ENCODE measurements around the gene MBD5. TPM values are rescaled to one million over a fixed set of nuclear protein-coding genes. Genes with fewer than 3 reads are reported as not detected.
A peak's percentile ranks its signal among the peaks of the same experiment; 100 is the strongest.
"Not testable (repeated sequence)": the region's sequence is repeated elsewhere in the genome, so short reads cannot be mapped to it uniquely, and the experiment has no call there.

Gene MBD5
- polyA plus RNA-seq (ENCODE audit: insufficient read length in 3 of 3) = 10 to 100 TPM; 54.2 to 57.0 (median 56.7) TPM

DNA sequence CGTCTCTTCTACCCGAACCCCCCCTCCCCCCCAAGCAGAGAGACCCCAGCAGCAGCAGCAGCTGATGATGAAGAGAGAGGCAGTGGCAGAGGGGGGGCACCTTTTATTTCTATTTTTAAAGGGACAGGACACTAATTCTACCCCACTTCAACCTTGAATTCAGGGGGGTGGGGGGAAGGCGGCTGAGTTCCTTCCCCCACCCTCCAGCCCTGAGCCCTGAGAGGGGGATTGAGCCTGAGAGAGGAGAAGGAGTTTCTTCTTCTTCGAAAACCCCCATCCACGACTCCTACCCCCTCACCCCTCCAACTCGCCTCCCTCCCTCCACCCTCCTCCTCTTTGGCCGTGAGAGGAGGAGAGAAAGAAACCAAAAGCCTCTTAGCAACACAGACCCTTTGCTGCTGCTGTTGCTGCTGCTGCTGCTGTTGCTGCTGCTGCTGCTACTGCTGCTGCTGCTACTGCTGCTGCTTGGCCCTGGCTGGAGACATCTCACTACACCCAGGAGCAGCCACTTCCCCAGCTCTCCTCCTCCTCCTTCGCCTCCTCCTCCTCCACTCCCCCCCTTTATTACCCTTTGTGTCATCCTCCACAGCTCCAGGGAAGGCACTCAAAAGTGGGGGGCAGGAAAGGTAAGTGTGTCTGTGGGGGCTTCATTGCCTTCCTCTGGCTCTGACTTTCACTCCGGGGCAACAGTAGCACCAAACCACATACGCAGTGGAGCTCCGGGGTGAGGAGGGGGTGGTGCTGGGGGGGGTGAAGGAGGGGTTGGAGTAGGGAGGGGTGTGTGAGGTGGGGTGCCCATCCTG is at the start of gene MBD5:
MBD5 (plus strand) TSS at position 33 of the 803 bp plus-strand sequence.
- peak in 1 of 3 donors; percentile 33 for DNase-seq (ENCODE audit: low read depth in 3 of 3, low spot score in 2 of 3)

DNA sequence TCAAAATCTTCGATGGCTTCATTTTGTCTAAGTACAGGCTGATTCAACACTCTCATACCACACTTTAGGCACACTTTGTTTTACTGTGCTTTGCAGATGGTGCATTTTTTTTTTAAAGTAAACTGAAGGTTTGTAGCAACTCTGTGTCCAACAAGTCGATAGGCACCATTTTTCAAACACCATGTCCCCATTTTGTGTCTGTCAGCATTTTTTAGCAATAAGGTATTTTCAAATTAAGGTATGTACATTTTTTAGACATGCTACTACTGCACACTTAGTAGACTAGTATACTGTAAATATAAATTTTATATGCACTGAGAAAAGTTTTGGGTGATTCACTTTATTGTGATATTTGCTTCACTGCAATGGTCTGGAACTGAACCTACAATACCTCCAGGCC is 44.8 kb upstream of the MBD5 start:
- DNase-seq (ENCODE audit: low read depth in 3 of 3, low spot score in 2 of 3) = no peak

DNA sequence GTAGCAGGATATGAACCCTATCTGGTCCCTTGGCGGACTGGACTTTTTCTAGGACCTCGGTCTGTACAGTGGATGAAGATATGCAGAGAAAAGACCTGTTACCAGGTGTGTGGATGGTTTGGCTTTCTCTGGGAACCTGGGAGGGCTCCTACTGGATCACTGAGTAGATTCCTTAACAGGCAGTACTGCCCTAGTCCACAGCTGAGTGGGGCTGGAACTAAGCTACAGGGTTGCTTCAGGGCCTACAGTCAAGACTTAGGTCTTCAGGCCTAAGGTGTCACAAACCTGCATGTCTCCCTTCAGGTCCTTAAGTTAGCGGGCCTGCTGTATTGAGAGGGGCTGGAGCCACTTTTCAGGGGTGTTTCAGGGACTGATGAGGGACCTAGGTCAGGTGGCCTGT is 43.2 kb upstream of the MBD5 start:
- DNase-seq (ENCODE audit: low read depth in 3 of 3, low spot score in 2 of 3) = no peak

GRCh38 chr2:147980940-147981528 is 39.9 kb upstream of the MBD5 start:
- DNase-seq (ENCODE audit: low read depth in 3 of 3, low spot score in 2 of 3) = no peak

DNA sequence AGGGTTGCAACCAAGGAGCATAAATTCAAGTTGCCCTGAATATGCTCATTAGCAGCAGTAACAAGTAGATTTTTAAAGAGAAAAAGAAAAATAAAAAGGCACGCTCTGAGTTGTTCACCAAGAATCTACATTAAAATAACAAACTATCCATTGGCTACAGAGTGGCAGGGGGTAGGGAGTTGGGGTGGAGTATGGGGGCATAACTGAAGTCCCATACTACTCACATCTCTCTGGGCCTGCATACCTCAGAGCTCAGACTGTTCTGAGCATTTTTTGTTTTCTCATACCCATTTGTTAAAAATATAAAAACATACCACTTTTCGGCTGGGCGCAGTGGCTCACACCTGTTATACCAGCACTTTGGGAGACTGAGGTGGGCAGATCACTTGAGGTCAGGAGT is 31.8 kb upstream of the MBD5 start:
- no peak for DNase-seq (ENCODE audit: low read depth in 3 of 3, low spot score in 2 of 3)

DNA sequence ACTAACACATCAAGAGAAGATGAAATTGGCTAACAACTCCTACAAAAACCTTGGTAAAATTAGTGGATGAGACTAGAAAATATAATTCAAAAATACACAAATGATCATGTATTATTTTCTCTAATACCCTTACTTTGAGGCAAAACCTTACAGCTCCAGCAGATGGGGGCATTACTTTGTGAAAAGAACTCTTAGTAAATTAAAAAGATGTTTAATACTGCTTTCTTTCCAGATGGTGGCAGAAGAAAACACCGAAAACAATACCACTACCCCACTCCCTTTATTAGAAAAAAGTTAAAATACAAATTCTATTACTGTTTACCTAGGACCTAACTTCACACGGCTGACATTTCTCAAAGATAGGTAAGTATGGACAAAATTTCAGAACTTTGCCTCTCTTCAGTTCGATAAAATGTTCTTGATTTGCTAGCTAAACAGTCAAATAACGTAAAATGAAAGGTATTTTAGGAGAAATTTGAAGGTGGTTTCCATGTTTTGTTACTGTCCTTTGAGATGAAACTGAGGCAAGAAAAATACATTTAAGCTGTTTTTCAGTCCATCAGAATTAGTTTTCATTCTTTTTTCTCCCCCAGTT is 31.0 kb upstream of the MBD5 start:
- DNase-seq (ENCODE audit: low read depth in 3 of 3, low spot score in 2 of 3) = peak in 2 of 3 donors; percentile 21 to 25

GRCh38 chr2:147994965-147995364 is 25.9 kb upstream of the MBD5 start:
- not testable (repeated sequence) for DNase-seq (ENCODE audit: low read depth in 3 of 3, low spot score in 2 of 3)

DNA sequence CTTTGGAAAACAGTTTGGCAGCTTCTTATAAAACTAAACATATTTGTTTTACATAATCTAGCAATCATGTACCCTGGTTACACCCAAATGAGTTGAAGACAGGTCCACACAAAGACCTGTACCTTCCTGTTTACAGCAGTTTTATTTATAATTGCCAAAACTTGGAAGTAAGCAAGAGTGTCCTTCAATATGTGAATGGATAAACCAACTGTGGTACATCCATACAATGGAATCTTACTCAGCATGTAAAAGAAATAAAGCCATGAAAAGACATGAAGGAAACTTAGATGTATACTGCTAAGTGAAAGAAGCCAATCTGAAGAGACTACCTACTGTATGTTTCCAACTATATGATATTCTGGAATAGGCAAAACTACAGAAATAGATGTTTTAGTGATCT is 24.1 kb upstream of the MBD5 start:
- DNase-seq (ENCODE audit: low read depth in 3 of 3, low spot score in 2 of 3) = no peak

DNA sequence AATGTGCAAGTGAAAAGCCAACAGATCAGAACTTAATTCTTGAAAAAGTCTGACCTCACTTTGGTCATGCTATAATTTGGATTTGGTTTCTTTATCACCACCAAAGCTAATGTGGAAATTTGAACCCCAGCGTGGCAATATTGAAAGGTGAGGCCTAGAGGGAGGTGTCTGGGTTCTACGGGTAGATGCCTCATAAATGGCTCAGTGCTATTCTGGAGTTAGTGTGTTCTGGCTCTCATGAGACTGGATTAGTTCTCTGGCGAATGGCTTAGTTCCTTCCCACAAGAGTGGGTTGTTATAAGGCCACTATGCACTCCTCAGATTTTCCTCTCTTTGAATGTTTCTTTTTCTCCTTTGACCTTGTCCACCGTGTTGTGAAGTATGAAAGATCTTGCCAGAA is 22.7 kb upstream of the MBD5 start:
- DNase-seq (ENCODE audit: low read depth in 3 of 3, low spot score in 2 of 3) = no peak

- DNase-seq (ENCODE audit: low read depth in 3 of 3, low spot score in 2 of 3) = no peak
Measured at GRCh38 chr2:147999126-147999525, 21.8 kb upstream of the MBD5 start.

- no peak for DNase-seq (ENCODE audit: low read depth in 3 of 3, low spot score in 2 of 3)
Measured at GRCh38 chr2:148000095-148000494, 20.8 kb upstream of the MBD5 start.

GRCh38 chr2:148002420-148002819 is 18.5 kb upstream of the MBD5 start:
- not testable (repeated sequence) for DNase-seq (ENCODE audit: low read depth in 3 of 3, low spot score in 2 of 3)

DNA sequence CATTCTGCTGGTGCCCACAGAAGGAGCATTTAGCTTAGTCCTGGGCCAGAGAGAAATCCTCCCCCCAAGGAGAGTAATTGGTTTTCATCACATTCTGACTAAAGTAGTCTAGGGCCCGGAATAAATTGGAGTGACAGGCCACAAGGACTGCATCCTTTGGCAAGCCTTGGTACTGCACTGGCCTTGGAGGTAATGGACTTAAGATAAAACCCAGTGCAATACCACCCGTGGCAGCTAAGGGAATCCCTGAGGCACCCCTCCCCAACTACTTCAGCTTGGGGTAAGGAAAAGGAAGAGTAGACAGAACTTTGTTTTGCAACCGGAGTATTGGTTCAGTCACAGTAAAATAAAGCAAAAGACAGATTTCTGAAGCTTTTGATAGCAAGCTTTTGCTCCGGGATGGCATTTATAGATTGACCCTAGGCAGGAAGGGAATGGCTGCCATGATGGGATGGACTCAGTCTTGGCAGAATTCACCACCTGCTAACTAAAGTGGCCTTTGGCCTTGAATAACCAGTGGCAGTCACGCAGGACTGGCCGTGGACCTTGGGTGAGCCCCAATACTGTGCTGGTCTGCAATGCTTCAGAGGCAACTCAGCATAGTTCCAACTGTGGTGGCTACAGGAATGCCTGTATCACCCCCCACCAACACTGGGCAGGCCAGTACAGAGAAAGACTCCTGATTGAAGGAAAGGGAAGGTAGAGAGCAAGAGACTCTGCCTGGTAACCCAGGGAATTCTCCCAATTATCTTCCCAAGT is 14.5 kb upstream of the MBD5 start:
- no peak for DNase-seq (ENCODE audit: low read depth in 3 of 3, low spot score in 2 of 3)

- no peak for DNase-seq (ENCODE audit: low read depth in 3 of 3, low spot score in 2 of 3)
Measured at GRCh38 chr2:148007219-148007900, 13.5 kb upstream of the MBD5 start.

DNA sequence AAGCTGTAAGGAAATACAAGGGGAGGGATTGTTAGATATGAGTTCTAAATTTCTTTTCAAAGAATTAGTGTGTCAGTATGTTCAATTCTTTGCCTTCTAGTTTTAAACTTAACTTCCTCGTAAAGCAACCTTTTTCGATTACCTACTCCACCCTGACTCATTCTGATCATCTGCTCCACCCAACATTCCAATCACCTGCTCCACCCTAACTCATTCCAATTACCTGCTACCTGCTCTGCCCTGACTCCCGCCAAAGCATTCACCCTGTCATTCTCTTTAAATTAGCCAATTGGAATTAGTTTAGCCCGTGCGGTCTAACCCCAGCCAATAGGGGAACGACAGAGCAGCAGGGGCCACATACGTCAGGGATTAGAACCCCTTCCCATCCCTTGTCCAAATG is 12.5 kb upstream of the MBD5 start:
- DNase-seq (ENCODE audit: low read depth in 3 of 3, low spot score in 2 of 3) = not testable (repeated sequence)

DNA sequence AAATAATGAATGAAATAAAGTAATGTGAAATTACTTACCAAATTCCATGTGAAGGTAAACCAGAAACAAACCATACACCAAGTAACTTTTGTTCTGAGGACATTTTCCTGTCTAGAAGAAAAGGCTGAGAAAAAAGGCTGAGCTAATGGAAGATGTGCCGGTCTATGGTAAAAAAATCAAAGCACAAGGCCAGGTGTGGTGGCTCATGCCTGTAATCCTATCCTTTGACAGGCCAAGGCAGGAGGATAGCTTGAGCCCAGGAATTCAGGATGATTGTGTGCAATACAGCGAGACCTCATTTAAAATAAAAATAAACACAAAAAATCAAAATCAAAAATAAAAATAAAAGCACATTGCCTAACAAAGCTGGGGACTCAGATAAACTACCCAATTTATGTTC is 7.0 kb upstream of the MBD5 start:
- DNase-seq (ENCODE audit: low read depth in 3 of 3, low spot score in 2 of 3) = no peak

DNA sequence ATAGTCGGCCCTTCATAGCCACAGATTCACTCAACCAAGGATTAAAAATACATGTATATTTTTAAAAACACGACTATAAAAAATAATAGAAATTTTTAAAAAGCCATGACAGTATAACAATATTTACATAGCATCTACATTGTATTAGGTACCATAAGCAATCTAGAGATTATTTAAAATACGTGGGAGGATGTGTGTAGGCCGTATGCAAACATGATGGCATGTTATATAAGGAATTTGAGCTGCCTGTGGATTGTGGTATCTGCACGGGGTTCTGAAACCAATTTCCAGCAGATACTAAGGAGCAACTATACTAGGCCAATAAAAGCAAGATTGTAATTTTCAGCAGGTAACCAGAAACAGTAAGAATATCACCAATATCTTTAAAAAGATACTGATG is 6.3 kb upstream of the MBD5 start:
- DNase-seq (ENCODE audit: low read depth in 3 of 3, low spot score in 2 of 3) = no peak

GRCh38 chr2:148020111-148021058 is 506 bp upstream of the MBD5 start, which contains the start of gene ORC4:
ORC4 (minus strand) TSS chr2:148020737; CDS start chr2:147975958, 44,779 bp downstream.
- peak; percentile 99 for DNase-seq (ENCODE audit: low read depth in 3 of 3, low spot score in 2 of 3)

DNA sequence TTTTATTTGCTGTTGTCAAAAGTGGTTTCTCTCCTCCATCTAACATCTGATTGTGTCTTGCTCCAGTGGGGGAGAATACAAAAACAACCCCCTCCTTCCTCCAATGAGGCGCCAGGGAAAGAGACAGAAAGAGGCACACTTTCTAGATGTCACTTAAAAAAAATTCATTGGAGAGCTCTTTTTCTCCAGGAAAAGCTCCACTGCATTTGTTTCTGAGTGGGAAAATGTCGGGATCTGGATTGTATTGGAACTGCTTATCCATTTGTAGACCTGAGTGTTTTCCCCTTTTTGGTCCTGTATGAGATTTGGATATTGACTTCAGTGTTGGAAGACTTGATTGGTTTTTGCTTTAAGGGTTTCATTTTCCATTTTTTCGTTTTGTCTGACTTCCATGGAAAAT is 995 bp downstream of the MBD5 start:
- DNase-seq (ENCODE audit: low read depth in 3 of 3, low spot score in 2 of 3) = no peak

All from right renal cortex interstitium (tissue), 3 donors.